ENCODE data around the gene TAB2.

The TAB2 gene

GRCh38 chr6:149317644-149318571 lies at the start of gene TAB2:
TAB2 (plus strand) TSS chr6:149317712; CDS start chr6:149369998, 52,286 bp downstream.
- DNase-seq: peak in 50 of 58 donors; percentile 11 to 82 (median 56)

GRCh38 chr6:149268146-149268545 lies 49.4 kb upstream of the TAB2 start:
- DNase-seq: no peak

DNA sequence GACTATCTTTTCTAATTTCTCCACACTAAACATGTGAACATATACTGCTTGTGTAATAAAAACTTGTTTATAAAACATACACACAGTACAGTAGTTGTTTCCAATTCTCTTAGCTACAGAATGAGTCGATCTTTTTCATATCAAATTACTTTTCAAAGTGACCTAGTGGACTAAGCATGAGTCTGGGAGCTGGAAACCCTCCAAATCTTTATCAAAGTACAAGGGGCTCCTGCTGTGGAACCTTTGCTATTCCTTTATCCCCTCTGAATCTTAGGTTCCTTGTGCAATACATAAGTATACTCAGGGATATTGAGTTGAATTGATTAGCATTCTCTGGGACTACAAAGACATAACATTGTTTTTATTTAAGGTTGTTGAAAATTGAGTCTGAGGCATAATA lies 48.7 kb upstream of the TAB2 start:
- DNase-seq: no peak

DNA sequence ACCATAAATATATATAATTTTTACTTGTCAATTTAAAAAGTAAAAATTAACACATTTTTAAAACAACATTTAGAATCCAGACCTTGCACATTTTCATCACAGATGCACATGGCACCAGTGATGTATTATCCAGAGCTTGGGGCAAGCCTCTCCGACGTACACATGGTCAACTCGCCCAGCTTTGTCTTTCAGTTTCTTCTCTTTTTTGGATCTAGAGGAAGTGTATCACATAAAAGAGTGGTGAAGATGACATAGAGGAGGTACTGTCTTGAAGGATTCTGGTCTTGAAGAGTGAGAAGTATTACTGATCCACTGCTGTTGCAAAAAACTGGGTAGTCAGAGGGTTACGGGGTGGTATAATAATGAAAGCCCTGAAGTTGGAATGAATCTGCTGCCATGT lies 46.9 kb upstream of the TAB2 start:
- DNase-seq: no peak

- no peak for DNase-seq
Measured at GRCh38 chr6:149271348-149272340, 45.9 kb upstream of the TAB2 start.

DNA sequence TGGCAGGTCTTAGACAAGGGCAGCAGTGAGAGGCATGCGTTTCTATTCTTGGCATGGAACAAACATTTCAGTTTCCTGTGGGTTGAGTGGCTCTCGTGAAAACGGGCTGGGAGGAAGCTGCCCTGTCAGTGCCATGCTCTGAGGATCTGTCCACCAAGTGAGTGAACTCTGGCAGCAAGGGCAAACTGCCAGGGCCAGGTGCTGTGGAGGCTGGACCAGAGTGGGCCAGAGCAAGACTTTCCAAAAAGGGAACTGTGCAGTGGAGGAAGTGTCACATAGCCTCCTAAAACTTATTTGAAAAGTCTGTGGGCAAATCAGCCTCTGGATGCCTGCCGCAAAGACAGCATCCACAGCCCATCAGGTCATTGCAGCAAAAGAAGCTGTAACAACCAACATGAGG lies 44.2 kb upstream of the TAB2 start:
- peak in 28 of 58 donors; percentile 4 to 68 (median 35) for DNase-seq

DNA sequence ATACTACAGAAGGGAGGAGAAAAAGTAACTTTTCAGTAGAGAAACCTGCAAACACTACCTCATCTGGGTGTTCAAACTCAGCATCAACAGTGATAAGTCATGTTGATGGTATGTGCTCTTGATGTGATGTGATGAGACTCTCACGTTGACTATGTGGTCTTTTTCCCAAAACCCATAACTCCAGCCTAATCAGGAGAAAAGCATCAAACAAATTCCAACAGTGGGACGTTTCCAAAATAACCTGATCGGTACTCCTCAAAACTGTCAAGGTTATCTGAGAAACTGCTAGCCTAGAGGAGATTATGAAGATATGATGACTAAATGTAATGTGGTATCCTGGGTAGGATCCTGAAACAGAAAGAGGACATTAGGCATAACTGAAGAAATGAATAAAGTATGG lies 41.9 kb upstream of the TAB2 start:
- DNase-seq: no peak

DNA sequence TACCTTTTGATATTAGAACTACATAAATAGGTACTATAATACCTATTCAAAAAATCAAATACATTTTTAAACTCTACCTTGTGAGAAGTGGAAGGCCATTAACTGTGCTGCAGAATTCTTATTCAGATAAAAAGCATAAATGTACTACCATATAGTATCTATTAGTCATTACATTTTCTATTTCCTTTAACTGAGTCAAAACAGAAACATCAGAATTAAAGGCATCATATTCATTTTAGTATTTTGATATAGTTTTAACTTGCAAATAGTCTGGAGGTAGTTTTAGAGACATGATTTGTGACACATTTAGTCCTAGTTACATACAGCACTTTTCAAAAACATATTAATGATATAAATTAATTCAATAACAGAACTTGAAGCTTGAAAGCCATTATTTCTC lies 39.9 kb upstream of the TAB2 start:
- no peak for DNase-seq

DNA sequence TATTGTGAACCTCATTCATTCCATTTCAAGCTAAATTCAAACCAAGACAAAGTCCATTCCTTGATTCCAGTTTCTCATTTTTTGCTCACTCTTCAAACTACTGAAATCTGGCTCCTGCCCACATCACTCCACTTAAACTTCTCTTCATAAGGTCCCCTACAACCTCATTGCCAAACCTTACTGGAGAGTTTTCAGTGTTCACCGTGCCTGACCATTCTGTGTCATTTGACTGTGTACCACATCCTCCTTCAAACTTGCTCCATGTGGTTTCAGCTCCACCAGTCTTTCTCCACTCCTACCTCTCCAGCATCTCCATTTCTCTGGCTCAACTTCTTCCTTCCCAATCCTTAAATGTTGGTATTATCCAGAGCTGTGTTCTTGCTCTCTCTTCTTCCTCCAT lies 38.5 kb upstream of the TAB2 start:
- DNase-seq: no peak

- DNase-seq: no peak
Measured at GRCh38 chr6:149284904-149285303, 32.6 kb upstream of the TAB2 start.

DNA sequence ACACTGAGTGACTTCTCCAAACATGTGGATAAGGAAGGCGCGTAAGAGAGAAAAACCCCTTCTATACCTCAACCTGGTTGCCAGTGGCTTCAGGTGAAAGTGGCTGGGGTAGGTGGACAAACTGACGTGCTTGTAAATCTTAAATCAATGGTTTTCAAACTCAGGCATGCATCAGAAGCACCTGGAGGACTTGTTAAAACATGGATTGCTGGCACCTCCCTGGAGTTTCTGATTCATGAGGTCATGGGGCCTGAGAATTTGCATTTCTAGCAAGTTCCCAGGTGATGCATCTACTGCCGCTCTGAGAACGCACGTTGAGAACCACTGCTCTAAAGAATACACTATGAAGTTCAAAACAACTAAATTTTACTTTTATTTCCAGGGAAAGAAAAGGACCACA lies 31.9 kb upstream of the TAB2 start:
- no peak for DNase-seq

DNA sequence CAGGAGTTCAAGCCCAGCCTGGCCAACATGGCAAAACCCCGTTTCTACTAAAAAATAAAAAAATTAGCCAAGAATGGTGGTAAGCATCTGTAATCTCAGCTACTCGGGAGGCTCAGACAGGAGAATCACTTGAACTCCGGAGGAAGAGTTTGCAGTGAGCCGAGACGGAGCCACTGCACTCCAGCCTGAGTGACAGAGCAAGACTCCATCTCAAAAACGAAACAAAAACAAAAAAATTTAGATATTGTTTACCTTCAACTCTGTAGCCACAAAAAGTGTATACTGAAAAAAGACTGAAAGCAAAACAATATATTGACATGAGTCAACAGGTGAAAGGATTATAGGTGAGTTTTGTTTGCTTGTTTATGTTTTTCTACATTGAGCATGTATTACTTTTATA lies 30.6 kb upstream of the TAB2 start:
- DNase-seq: no peak

GRCh38 chr6:149289192-149289781 lies 28.2 kb upstream of the TAB2 start:
- DNase-seq: no peak

DNA sequence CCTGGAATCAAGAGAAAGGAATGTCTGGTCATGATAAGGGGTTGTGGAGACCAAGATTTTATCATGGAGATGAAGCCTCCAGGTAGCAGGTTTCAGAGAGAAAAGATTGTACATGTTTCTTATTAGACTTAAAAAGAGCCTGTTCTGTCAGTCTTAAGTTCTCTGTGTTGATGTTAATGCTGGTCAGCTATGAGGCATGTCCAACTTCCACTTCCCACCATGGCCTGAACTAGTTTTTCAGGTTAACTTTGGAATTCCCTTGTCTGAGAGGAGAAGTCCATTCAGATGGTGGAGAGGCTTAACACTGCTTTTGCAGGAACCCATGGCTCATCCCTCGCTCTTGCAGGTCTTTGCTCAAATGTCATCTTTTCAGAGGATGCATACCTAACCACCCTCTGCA lies 27.5 kb upstream of the TAB2 start:
- no peak for DNase-seq

DNA sequence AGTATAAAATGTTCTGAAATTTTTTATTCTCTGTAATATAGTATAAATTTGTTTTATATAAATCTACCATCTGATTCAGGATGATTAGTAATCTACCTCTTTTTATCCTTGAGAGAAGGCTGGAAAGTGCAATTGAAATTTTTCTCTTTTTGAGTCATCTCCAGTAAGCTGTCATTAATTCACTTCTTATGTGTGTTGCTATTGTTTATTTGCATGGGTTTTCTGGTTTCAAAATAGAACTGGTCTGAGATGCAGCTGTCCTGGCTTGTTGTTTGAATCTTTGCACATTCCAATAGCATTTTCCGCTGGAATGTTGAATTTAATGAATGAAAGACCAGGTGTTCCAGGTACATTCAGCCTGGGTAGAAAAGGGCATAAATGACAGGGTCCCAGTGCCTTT lies 24.3 kb upstream of the TAB2 start:
- no peak for DNase-seq

- DNase-seq: no peak
Measured at GRCh38 chr6:149300563-149300962, 16.9 kb upstream of the TAB2 start.

GRCh38 chr6:149302723-149303122 lies 14.8 kb upstream of the TAB2 start:
- no peak for DNase-seq

DNA sequence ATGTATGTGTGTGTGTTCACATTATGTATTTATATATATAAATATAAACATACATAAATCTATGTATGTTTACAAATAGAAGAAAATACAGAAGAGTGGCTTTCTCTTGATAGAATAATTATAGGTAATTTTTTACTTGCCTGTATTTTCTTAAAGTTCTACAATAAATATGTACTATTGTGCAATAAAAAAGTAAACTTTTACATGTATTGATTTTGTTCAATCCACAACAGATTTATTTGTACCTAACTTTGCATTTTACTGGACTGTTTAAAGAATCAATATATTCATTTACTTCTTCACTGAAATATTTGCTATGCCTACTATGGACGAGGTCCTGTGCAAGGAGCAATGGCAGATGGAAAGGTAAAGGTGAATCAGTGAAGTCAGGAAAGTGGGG lies 14.0 kb upstream of the TAB2 start:
- no peak for DNase-seq

DNA sequence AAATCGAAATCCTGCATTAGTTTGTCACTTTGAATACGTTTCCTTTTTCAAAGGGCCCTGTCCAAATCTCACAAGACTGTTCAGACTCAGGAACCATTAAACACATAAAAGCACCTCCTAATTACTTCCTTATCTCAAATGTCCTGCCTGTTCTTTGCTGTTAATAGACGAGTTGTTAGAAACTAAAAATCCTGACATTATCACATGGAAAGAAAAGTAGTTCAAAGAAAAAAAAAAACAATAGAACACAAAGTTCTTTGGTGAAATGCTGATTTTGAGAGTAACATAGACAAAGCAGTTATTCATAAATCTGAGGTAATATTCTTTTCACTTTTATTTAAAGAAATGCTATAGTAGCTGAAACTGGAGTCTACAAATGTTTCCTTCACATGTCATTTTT lies 12.1 kb upstream of the TAB2 start:
- DNase-seq: no peak

GRCh38 chr6:149306967-149307366 lies 10.5 kb upstream of the TAB2 start:
- DNase-seq: no peak

GRCh38 chr6:149311293-149311692 lies 6.2 kb upstream of the TAB2 start:
- DNase-seq: no peak

GRCh38 chr6:149311766-149312165 lies 5.7 kb upstream of the TAB2 start:
- no peak for DNase-seq

Data from anterior cingulate cortex (tissue), 58 donors.